Endothelial cell of umbilical vein (primary cell): ENCODE results near the gene DSE. TPM values are rescaled to one million over a fixed set of nuclear protein-coding genes. Genes with fewer than 3 reads are reported as not detected.

ENCODE experiments used
- BruUV-seq: library from RNA; stranded (reverse); fragments of 400-500 nt; replicated peaks from 2 replicates; lab custom pipeline; 2021; lab: Mats Ljungman, UMichigan
- CTCF ChIA-PET: fragments of 300-600, 350-600 bp; sonication (Branson Sonifier 250); formaldehyde crosslinking; loops from one replicate; lab custom pipeline; 2021; ENCODE audit warnings: antibody characterized with exemption, inconsistent platforms; lab: Charles Lee
- POLR2A ChIA-PET: fragments of 300-600, 350-600 bp; sonication (Branson Sonifier 250); formaldehyde crosslinking; loops from one replicate; lab custom pipeline; 2021; ENCODE audit warnings: antibody characterized with exemption, inconsistent platforms; lab: Charles Lee
- DNase-seq: peaks from one replicate; pipeline ENCODE4 v3.0.0-alpha.2; 2011; ENCODE audit warnings: low read depth, low spot score
- FAIRE-seq: peaks from 2 replicates; lab custom pipeline; 2011; peaks lifted over from hg19 to GRCh38; lab: Jason Lieb, UNC
- H2AFZ ChIP-seq: 2 replicates; pipeline ENCODE4 v1.6.0; 2012; ENCODE audit warnings: low read depth, low read length, control low read depth, inconsistent platforms
- H3K27ac ChIP-seq: 2 replicates; pipeline ENCODE4 v1.5.1; 2011; ENCODE audit warnings: low read depth, mild to moderate bottlenecking, control low read depth, low read length, moderate library complexity; ENCODE audit not compliant: insufficient read depth
- H3K27me3 ChIP-seq, 2 experiments: 2 replicates each; pipeline versions ENCODE4 v1.6.0 to v1.6.1; 2011; ENCODE audit warnings: low read length in 2 of 2, mixed read lengths in 1 of 2; ENCODE audit not compliant: control insufficient read depth in 2 of 2, insufficient read depth in 2 of 2
- H3K36me3 ChIP-seq, 2 experiments: 2 replicates in 1 of 2; 3 replicates in 1 of 2; pipeline ENCODE4 v1.5.1; 2011; ENCODE audit warnings: low read length in 2 of 2, mild to moderate bottlenecking in 1 of 2, moderate library complexity in 1 of 2; ENCODE audit not compliant: control insufficient read depth in 2 of 2, insufficient read depth in 2 of 2; ENCODE audit errors: extremely low read depth in 1 of 2
- H3K4me1 ChIP-seq: 3 replicates; pipeline ENCODE4 v1.5.1; 2011; ENCODE audit warnings: mild to moderate bottlenecking, low read length; ENCODE audit not compliant: control insufficient read depth, insufficient read depth; ENCODE audit errors: extremely low read depth
- H3K4me2 ChIP-seq: 2 replicates; pipeline ENCODE4 v1.6.1; 2011; ENCODE audit warnings: low read length, control low read depth, mixed read lengths; ENCODE audit not compliant: insufficient read depth
- H3K4me3 ChIP-seq, 3 experiments: fragments of 200-600 bp in 1 of 3; sonication (generic), shearing (Covaris generic) in 1 of 3; replicated peaks in 1 of 3; 2 replicates each; pipeline ENCODE4 v1.5.1; 2011 to 2016; ENCODE audit warnings: control low read depth in 3 of 3, low read length in 3 of 3, mild to moderate bottlenecking in 2 of 3, inconsistent platforms in 1 of 3, low read depth in 1 of 3, moderate library complexity in 1 of 3; ENCODE audit not compliant: insufficient read depth in 1 of 3
- H3K79me2 ChIP-seq: 2 replicates; pipeline ENCODE4 v1.6.0; 2012; ENCODE audit warnings: low read length, inconsistent platforms; ENCODE audit not compliant: control insufficient read depth, insufficient read depth
- H3K9ac ChIP-seq: replicated peaks from 2 replicates; pipeline ENCODE3; 2011; ENCODE audit warnings: low read length, control low read depth; ENCODE audit not compliant: insufficient read depth; ENCODE audit errors: extremely low read depth
- H3K9me1 ChIP-seq: replicated peaks from 3 replicates; pipeline ENCODE4 v1.6.0; 2011; ENCODE audit warnings: mild to moderate bottlenecking, low read length; ENCODE audit not compliant: control insufficient read depth, insufficient read depth; ENCODE audit errors: extremely low read depth
- H3K9me3 ChIP-seq: replicated peaks from 2 replicates; pipeline ENCODE4 v1.5.1; 2012; ENCODE audit warnings: low read length, inconsistent platforms; ENCODE audit not compliant: control insufficient read depth, insufficient read depth
- H4K20me1 ChIP-seq: replicated peaks from 2 replicates; pipeline ENCODE3; 2011; ENCODE audit warnings: mild to moderate bottlenecking, low read length; ENCODE audit not compliant: control insufficient read depth, insufficient read depth; ENCODE audit errors: extremely low read depth
- CTCF ChIP-seq, 2 donors: IDR thresholded peaks; 1 replicate in 1 of 2; 2 replicates in 1 of 2; pipeline ENCODE4 v1.5.1; 2011; ENCODE audit warnings: low read length in 2 of 2, mild to moderate bottlenecking in 2 of 2, moderate library complexity in 2 of 2, control low read depth in 1 of 2, inconsistent platforms in 1 of 2, low read depth in 1 of 2; ENCODE audit not compliant: insufficient read depth in 1 of 2; ENCODE audit errors: extremely low read depth in 1 of 2
- EZH2 ChIP-seq: IDR thresholded peaks from 2 replicates; pipeline ENCODE4 v1.6.1; 2012; ENCODE audit warnings: borderline replicate concordance, low read depth, mild to moderate bottlenecking, moderate library complexity, low read length, inconsistent platforms; ENCODE audit not compliant: severe bottlenecking
- FOS ChIP-seq: IDR thresholded peaks from 2 replicates; pipeline ENCODE4 v1.6.1; 2011; ENCODE audit warnings: mild to moderate bottlenecking, low read length, moderate library complexity, borderline replicate concordance; ENCODE audit not compliant: insufficient read depth
- GATA2 ChIP-seq: IDR thresholded peaks from 2 replicates; pipeline ENCODE4 v1.7.0; 2011; ENCODE audit warnings: low read depth, mild to moderate bottlenecking, moderate library complexity, mixed read lengths, low read length; ENCODE audit not compliant: insufficient read length, insufficient read depth
- JUN ChIP-seq: IDR thresholded peaks from 2 replicates; pipeline ENCODE4 v1.6.1; 2011; ENCODE audit warnings: borderline replicate concordance, low read depth; ENCODE audit not compliant: insufficient read length, insufficient read depth
- MAX ChIP-seq: IDR thresholded peaks from 2 replicates; pipeline ENCODE4 v1.6.1; 2011; ENCODE audit not compliant: insufficient read depth, insufficient read length
- MYC ChIP-seq: IDR thresholded peaks from one replicate; pipeline ENCODE4 v1.6.1; 2011; ENCODE audit warnings: mild to moderate bottlenecking, low read depth, low read length
- POLR2A ChIP-seq: IDR thresholded peaks from 2 replicates; pipeline ENCODE4 v1.6.1; 2012; ENCODE audit warnings: low read depth, mild to moderate bottlenecking, control low read depth, low read length
- POLR2AphosphoS5 ChIP-seq: IDR thresholded peaks from 2 replicates; pipeline ENCODE4 v1.6.1; 2012; ENCODE audit warnings: low read depth, mild to moderate bottlenecking, control low read depth, low read length, moderate library complexity; ENCODE audit not compliant: insufficient read depth
- dilution Hi-C: fragments of 300-500 bp; cut with MboI; formaldehyde crosslinking; loops from one replicate; pipeline ENCODE4 v1.15.0; 2019; ENCODE audit warnings: low sequenced_read_pairs; ENCODE audit not compliant: extremely low pct_ligation_motif_present
- intact Hi-C: fragments of 100-400 bp; cut with micrococcal nuclease; formaldehyde crosslinking; loops from one replicate; pipeline ENCODE4 v1.10.0; 2022
- polyA plus RNA-seq, 4 experiments: library from polyadenylated mRNA; depleted of rRNA in 3 of 4; stranded (reverse) in 3 of 4; unstranded in 1 of 4; fragments of >200 nt; gene quantifications; 2 replicates each; pipeline versions ENCODE4 v1.2.1 to v1.2.3, GENCODE V29; 2011 to 2012; ENCODE audit warnings: missing spikeins in 1 of 4
- total RNA-seq: library from RNA; stranded (reverse); gene quantifications from 2 replicates; pipeline ENCODE4 v1.2.3, GENCODE V29; 2021

Gene DSE
- total and polyA plus RNA-seq, 2 donors (not counting 3 experiments of a cell fraction or from before 2014, with no cell fraction given): 12.0 to 25.0 TPM

- no peak overlapping the region for H2AFZ ChIP-seq
- POLR2A ChIA-PET: no interaction called here
- dilution Hi-C loops: no loop called here
- FAIRE-seq (no peak), DNase-seq (no peak)
- H3K27me3 ChIP-seq: no peaks in the 10 kb centered on the region
- H3K27ac ChIP-seq: no peak overlapping the region
- peaks cover 5% of the 10 kb centered on the region for H3K4me1 ChIP-seq
- BruUV-seq: no TSS peak
- H4K20me1 ChIP-seq: no peaks in the 10 kb centered on the region
- H3K9me3 ChIP-seq: no peaks in the 10 kb centered on the region
- H3K9me1 ChIP-seq: no peaks in the 10 kb centered on the region
- H3K4me2 ChIP-seq: no peak overlapping the region
- TF ChIP-seq POLR2AphosphoS5 (no peak), EZH2 (no peak), CTCF (IDR thresholded peaks at IDR 0.05; ENCODE audit: extremely low read depth in 1 of 2, insufficient read depth in 1 of 2, low read depth in 1 of 2, low read length in 2 of 2) (no peak), POLR2A (no peak), GATA2 (no peak), FOS (no peak), MYC (no peak), MAX (no peak), JUN (no peak)
- intact Hi-C loops: no loop called here
- H3K4me3 ChIP-seq: no peak overlapping the region
- no peaks in the 10 kb centered on the region for H3K79me2 ChIP-seq
- no peaks in the 10 kb centered on the region for H3K36me3 ChIP-seq
- no peak overlapping the region for H3K9ac ChIP-seq
- CTCF ChIA-PET: interaction anchor here (1.3 kb wide), 1 partner anchor 8 kb away, joined by 4 read pairs; no protein-coding TSS in a partner anchor
Observed at GRCh38 chr6:116359835-116360234, 10.9 kb upstream of the DSE start.
